Neutrophil (primary cell): Measurements from ENCODE around the gene BRSK2.

ENCODE experiments used
- H3K27ac ChIP-seq: fragments of 200-600 bp; sonication (generic); 2 replicates; pipeline ENCODE4 v1.5.1; 2016; ENCODE audit warnings: mild to moderate bottlenecking, moderate library complexity
- H3K27me3 ChIP-seq: fragments of 200-600 bp; sonication (generic); 2 replicates; pipeline ENCODE4 v1.6.0; 2016; ENCODE audit warnings: mild to moderate bottlenecking
- H3K36me3 ChIP-seq: fragments of 200-600 bp; sonication (generic); 2 replicates; pipeline ENCODE4 v1.5.1; 2017
- H3K4me1 ChIP-seq, 2 experiments: fragments of 200-600 bp in 1 of 2; sonication (generic) in 1 of 2; 1 replicate in 1 of 2; 2 replicates in 1 of 2; pipeline versions ENCODE4 v1.5.1 to v1.6.1; 2013 to 2016; ENCODE audit warnings: low read depth in 1 of 2, low read length in 1 of 2, mild to moderate bottlenecking in 1 of 2, moderate library complexity in 1 of 2; ENCODE audit not compliant: control insufficient read depth in 1 of 2, insufficient read depth in 1 of 2
- H3K4me3 ChIP-seq, 2 experiments: fragments of 200-600 bp in 1 of 2; sonication (generic) in 1 of 2; 1 replicate in 1 of 2; 2 replicates in 1 of 2; pipeline ENCODE4 v1.5.1; 2013 to 2016; ENCODE audit warnings: low read depth in 1 of 2, low read length in 1 of 2, mild to moderate bottlenecking in 1 of 2, moderate library complexity in 1 of 2
- H3K9me3 ChIP-seq: fragments of 200-600 bp; sonication (generic); 2 replicates; pipeline ENCODE4 v1.5.1; 2016
- TF ChIP-seq, protein P1 (sequence below): fragments of 200-600 bp; sonication (generic); IDR thresholded peaks from 2 replicates; pipeline ENCODE4 v1.5.1; 2016; ENCODE audit warnings: antibody characterized with exemption

The BRSK2 gene

DNA sequence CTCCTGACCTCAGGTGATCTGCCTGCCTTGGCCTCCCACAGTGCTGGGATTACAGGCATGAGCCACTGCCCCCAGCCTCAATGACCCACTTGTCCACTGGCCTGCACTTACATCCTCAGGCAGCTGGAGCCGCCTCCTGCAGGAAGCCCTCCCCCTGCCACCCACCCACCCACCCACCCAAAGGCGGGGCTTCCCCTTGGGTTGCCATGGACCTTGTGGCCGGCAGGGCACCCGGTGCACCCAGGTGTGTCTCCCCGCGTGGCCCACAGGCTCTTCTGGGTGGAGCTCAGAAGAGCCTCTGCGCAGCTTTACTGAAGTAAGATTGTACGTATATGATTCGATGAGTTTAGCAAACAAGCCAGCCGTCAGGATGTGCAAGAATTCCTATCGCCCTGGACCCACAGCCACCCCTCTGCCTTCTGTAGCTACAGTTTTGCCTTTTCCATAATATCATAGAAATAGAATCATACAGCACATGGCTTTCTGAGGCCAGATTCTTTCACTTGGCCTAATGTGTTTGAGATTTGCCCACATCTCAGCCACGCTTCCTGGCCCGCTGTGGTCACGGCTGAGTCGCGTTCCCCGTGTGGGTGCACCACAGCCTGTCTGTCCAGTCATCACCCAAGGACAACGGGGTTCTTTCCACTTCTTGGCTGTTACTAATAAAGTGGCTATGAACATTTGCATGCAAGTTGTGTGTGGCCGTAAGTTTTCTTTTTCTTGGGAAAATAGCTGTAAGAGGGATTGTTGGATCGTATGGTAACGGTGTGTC is 5.3 kb upstream of the BRSK2 start:
- TF ChIP-seq, protein P1, sequence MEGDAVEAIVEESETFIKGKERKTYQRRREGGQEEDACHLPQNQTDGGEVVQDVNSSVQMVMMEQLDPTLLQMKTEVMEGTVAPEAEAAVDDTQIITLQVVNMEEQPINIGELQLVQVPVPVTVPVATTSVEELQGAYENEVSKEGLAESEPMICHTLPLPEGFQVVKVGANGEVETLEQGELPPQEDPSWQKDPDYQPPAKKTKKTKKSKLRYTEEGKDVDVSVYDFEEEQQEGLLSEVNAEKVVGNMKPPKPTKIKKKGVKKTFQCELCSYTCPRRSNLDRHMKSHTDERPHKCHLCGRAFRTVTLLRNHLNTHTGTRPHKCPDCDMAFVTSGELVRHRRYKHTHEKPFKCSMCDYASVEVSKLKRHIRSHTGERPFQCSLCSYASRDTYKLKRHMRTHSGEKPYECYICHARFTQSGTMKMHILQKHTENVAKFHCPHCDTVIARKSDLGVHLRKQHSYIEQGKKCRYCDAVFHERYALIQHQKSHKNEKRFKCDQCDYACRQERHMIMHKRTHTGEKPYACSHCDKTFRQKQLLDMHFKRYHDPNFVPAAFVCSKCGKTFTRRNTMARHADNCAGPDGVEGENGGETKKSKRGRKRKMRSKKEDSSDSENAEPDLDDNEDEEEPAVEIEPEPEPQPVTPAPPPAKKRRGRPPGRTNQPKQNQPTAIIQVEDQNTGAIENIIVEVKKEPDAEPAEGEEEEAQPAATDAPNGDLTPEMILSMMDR = no peak
- Histone ChIP-seq H3K27ac (no peak overlapping the region), H3K4me3 (no peak overlapping the region), H3K4me1 (peaks cover 3 to 10% of the 10 kb centered on the region in 2 experiments), H3K27me3 (peaks cover 98% of the 10 kb centered on the region), H3K36me3 (no peaks in the 10 kb centered on the region), H3K9me3 (no peaks in the 10 kb centered on the region)

DNA sequence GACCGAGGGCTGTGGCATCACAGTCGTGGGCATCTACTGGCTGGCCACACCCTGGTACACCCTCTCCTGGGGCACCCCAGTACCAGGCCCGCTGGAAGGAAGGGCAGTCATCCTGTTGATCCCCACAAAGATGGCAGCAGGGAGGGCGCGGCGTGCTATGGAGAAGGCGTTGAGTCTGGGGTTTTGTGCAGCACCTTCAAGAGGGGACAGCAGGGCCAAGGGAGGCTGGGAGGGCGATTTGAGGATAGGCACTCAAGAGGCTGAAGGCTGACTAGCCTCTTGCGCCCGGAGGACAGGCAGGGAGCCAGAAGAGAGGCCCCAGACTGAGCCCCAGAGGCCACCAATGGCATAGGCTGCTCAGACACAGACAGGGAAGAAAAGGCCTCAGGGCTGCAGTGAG is 2.2 kb upstream of the BRSK2 start:
- Histone ChIP-seq H3K27ac (no peak overlapping the region), H3K4me1 (peaks cover 3 to 11% of the 10 kb centered on the region in 2 experiments), H3K36me3 (no peaks in the 10 kb centered on the region), H3K4me3 (no peak overlapping the region), H3K27me3 (peaks cover 95% of the 10 kb centered on the region), H3K9me3 (no peaks in the 10 kb centered on the region)
- TF ChIP-seq, protein P1 = no peak

DNA sequence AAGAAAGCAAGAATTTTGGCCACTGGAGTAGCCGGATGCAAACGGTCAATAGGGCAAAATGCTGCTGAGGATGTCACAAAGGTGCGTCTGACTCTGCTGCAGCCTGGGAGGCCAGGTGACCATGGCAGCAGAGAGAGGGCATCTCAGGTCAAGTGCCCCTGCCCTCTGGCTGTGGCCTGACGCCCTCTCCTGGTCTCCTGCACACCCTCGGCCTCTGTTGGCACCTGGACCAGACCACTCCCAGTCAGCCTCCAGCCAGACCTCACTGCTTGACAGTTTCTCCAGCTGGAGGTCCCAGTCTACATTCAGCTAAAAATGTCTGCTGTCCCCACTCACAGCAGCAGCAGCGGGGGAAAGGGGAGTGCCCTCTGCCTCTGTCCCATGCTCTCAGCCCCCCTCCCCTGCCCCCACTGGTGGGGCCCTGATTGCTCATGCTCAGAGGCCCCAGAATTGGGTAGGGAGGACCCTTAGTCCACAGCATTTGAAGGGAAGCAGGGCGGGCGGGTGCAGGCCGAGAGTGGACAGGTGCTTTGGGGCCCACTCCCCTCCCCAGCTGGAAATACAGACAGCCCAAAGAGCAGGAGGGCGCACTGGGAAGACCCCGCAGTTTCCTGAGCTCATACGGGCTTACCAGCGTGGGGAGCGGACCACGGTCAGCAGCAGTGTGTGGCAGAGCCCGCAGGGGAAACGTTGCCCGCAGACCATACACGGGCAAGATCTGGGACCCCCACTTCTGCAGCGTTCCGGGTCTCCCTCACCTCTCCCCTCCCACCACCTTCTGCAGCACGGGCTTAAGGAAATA is 1.6 kb upstream of the BRSK2 start:
- Histone ChIP-seq H3K27ac (no peak overlapping the region), H3K9me3 (no peaks in the 10 kb centered on the region), H3K36me3 (no peaks in the 10 kb centered on the region), H3K4me3 (no peak overlapping the region), H3K4me1 (peaks cover 3 to 9% of the 10 kb centered on the region in 2 experiments), H3K27me3 (peaks cover 95% of the 10 kb centered on the region)
- TF ChIP-seq, protein P1 = no peak

DNA sequence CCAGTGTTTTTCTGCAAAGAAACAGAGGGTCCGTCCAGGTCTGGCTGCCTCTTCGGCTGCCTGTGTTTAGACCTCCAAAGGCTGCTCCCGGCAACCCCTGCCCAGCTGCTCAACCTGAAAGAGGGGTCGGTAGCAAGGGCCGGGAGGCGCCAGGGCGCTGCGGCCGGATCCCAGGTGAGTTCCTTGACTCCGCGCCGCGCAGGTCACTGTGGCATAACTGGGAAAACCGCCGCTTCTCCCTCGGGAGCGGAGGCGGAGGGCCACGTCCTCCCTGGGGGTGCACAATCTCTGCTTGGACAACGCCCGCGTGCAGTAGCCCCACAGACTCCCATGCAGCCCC is 1.0 kb upstream of the BRSK2 start:
- Histone ChIP-seq H3K4me3 (peak overlapping the region in 1 of 2 experiments; percentile 51), H3K9me3 (no peaks in the 10 kb centered on the region), H3K36me3 (no peaks in the 10 kb centered on the region), H3K27me3 (peaks cover 94% of the 10 kb centered on the region), H3K4me1 (peaks cover 0 to 5% of the 10 kb centered on the region in 2 experiments), H3K27ac (no peak overlapping the region)
- TF ChIP-seq, protein P1 = no peak

DNA sequence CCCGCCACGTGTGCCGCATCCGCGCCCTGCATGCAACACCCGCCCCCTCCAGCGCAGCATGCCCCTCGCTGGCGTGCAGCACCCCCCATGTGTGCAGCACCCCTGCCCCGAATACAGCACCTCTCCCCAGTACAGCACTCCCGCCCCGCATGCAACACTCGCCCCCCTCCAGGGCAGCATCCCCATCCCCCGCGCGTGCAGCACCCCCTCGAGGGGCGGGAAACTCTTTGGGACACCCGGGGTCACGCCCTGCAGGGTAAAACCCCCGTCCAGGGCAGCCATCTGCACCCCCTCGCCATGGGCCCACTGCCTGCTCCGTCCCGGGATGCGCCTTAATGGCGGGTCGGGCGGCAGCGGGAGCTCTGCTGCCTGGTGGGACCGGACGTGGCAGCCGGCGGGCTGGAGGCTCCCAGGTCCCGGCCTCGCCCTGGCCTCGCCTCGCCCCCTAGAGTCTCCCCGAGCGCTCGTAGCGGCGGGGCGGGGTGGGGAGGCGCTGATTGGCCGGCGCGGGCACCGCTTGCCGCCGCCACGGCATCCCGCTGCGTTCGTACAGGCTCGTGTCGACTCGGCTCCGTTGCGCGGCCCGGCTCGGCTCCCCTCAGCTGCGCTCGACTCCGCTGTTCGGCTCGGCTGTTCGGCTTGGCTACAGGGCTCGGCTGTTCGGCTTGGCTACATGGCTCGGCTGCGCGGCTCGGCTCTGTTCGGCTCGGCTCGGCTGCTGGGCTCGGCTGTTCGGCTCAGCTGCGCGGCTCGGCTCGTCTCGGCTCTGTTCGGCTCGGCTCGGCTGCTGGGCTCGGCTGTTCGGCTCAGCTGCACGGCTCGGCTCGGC is 417 bp upstream of the BRSK2 start:
- no peaks in the 10 kb centered on the region for H3K9me3 ChIP-seq
- H3K27me3 ChIP-seq = peaks cover 88% of the 10 kb centered on the region
- peak overlapping the region in 1 of 2 experiments; percentile 51 for H3K4me3 ChIP-seq
- no peaks in the 10 kb centered on the region for H3K36me3 ChIP-seq
- TF ChIP-seq, protein P1 = no peak
- no peak overlapping the region for H3K27ac ChIP-seq
- H3K4me1 ChIP-seq = peaks cover 0 to 5% of the 10 kb centered on the region in 2 experiments
